SU-DHL-6 (cell line): Measurements from ENCODE around the gene GPRIN3.

Experiments
- H2AFZ ChIP-seq: fragments of 200-600 bp; sonication (generic); 2 replicates; pipeline ENCODE4 v1.6.1; 2014; ENCODE audit warnings: low read depth, mild to moderate bottlenecking, moderate library complexity, mixed read lengths, antibody characterized with exemption, low read length; ENCODE audit not compliant: severe bottlenecking
- H3F3A ChIP-seq: fragments of 200-600 bp; shearing (Covaris generic); 2 replicates; pipeline ENCODE4 v1.6.0; 2016; ENCODE audit warnings: antibody characterized with exemption, mild to moderate bottlenecking; ENCODE audit not compliant: insufficient read depth
- H3K27ac ChIP-seq: fragments of 200-600 bp; sonication (generic); 2 replicates; pipeline ENCODE4 v1.5.1; 2016; ENCODE audit warnings: low read depth, mild to moderate bottlenecking, low read length, moderate library complexity, mixed read lengths
- H3K27me3 ChIP-seq: fragments of 200-600 bp; sonication (generic), shearing (Covaris generic); 2 replicates; pipeline ENCODE4 v1.6.0; 2014; ENCODE audit warnings: mild to moderate bottlenecking, low read length
- H3K36me3 ChIP-seq: fragments of 200-600 bp; sonication (generic); 2 replicates; pipeline ENCODE4 v1.6.1; 2014; ENCODE audit warnings: mild to moderate bottlenecking, low read length, mixed read lengths
- H3K4me2 ChIP-seq: fragments of 300-600, 200-600 bp; shearing (Covaris generic), sonication (generic); 2 replicates; pipeline ENCODE4 v1.6.0; 2014; ENCODE audit warnings: low read length, low read depth, mild to moderate bottlenecking; ENCODE audit not compliant: poor library complexity, severe bottlenecking
- H3K4me3 ChIP-seq: fragments of 200-600 bp; sonication (generic); 2 replicates; pipeline ENCODE4 v1.5.1; 2014; ENCODE audit warnings: antibody characterized with exemption, low read length, mild to moderate bottlenecking, mixed read lengths; ENCODE audit not compliant: insufficient read depth, poor library complexity, severe bottlenecking
- H3K79me2 ChIP-seq: fragments of 200-600 bp; sonication (generic); 2 replicates; pipeline ENCODE4 v1.6.1; 2014; ENCODE audit warnings: mild to moderate bottlenecking, low read length, moderate library complexity; ENCODE audit not compliant: insufficient read depth
- H3K9ac ChIP-seq: fragments of 200-600 bp; sonication (generic); 2 replicates; pipeline ENCODE4 v1.7.0; 2014; ENCODE audit warnings: mild to moderate bottlenecking, low read length
- H3K9me2 ChIP-seq: fragments of 200-600 bp; sonication (generic); replicated peaks from 2 replicates; pipeline ENCODE4 v1.6.1; 2014; ENCODE audit warnings: low read length; ENCODE audit not compliant: insufficient read depth
- H3K9me3 ChIP-seq: fragments of 200-600 bp; sonication (generic); 2 replicates; pipeline ENCODE4 v1.6.1; 2014; ENCODE audit warnings: low read length, mixed read lengths; ENCODE audit not compliant: insufficient read depth
- H4K20me1 ChIP-seq: fragments of 200-600 bp; sonication (generic); 2 replicates; pipeline ENCODE4 v1.6.1; 2014; ENCODE audit warnings: low read depth, mild to moderate bottlenecking, antibody characterized with exemption, low read length, moderate library complexity, mixed read lengths
- CTCF ChIP-seq: fragments of 200-600 bp; sonication (generic); IDR thresholded peaks from one replicate; pipeline ENCODE4 v1.5.1; 2017; ENCODE audit warnings: antibody characterized with exemption, mild to moderate bottlenecking, low read length, moderate library complexity; ENCODE audit not compliant: insufficient read depth, poor library complexity, severe bottlenecking
- EZH2phosphoT487 ChIP-seq: fragments of 200-600 bp; sonication (generic), shearing (Covaris generic); conservative IDR thresholded peaks from 2 replicates; pipeline ENCODE4 v1.6.1; 2018; ENCODE audit warnings: mild to moderate bottlenecking, antibody characterized with exemption, low read length, moderate library complexity, mixed read lengths

The GPRIN3 gene

GRCh38 chr4:89303814-89304388 lies 3.7 kb downstream of the GPRIN3 start:
- Histone ChIP-seq H3K36me3 (no peaks in the 10 kb centered on the region), H3K4me3 (no peak overlapping the region), H4K20me1 (no peaks in the 10 kb centered on the region), H2AFZ (no peak overlapping the region), H3K4me2 (no peak overlapping the region), H3K27me3 (no peaks in the 10 kb centered on the region), H3K79me2 (no peaks in the 10 kb centered on the region), H3K9me2 (no peaks in the 10 kb centered on the region), H3K9me3 (no peaks in the 10 kb centered on the region), H3K27ac (no peak overlapping the region), H3F3A (peaks cover 2% of the 10 kb centered on the region; the same call in 1 of the 2 replicates), H3K9ac (no peak overlapping the region)
- TF ChIP-seq EZH2phosphoT487, result no peak
- no peak for TF ChIP-seq CTCF

- no peaks in the 10 kb centered on the region for H4K20me1 ChIP-seq
- no peaks in the 10 kb centered on the region for H3K27me3 ChIP-seq
- no peaks in the 10 kb centered on the region for H3K9me3 ChIP-seq
- H3K4me3 ChIP-seq, result no peak overlapping the region
- H3K79me2 ChIP-seq, result no peaks in the 10 kb centered on the region
- no peak overlapping the region for H3K27ac ChIP-seq
- H3F3A ChIP-seq, result peaks cover 5% of the 10 kb centered on the region; the same call in 1 of the 2 replicates
- no peak overlapping the region for H2AFZ ChIP-seq
- no peak overlapping the region for H3K4me2 ChIP-seq
- no peaks in the 10 kb centered on the region for H3K9me2 ChIP-seq
- no peaks in the 10 kb centered on the region for H3K36me3 ChIP-seq
- no peak overlapping the region for H3K9ac ChIP-seq
- TF ChIP-seq CTCF (no peak), EZH2phosphoT487 (no peak)
These were observed 4.4 kb downstream of the GPRIN3 start for GRCh38 chr4:89303177-89303576.

- H3K9ac ChIP-seq, result no peak overlapping the region
- peaks cover 5% of the 10 kb centered on the region; the same call in 1 of the 2 replicates for H3F3A ChIP-seq
- no peak for TF ChIP-seq EZH2phosphoT487
- no peak for TF ChIP-seq CTCF
- H3K9me3 ChIP-seq, result no peaks in the 10 kb centered on the region
- no peaks in the 10 kb centered on the region for H3K79me2 ChIP-seq
- no peak overlapping the region for H2AFZ ChIP-seq
- H3K27ac ChIP-seq, result no peak overlapping the region
- H3K9me2 ChIP-seq, result no peaks in the 10 kb centered on the region
- no peaks in the 10 kb centered on the region for H3K27me3 ChIP-seq
- no peaks in the 10 kb centered on the region for H4K20me1 ChIP-seq
- H3K36me3 ChIP-seq, result no peaks in the 10 kb centered on the region
- no peak overlapping the region for H3K4me2 ChIP-seq
- no peak overlapping the region for H3K4me3 ChIP-seq
These were observed 5.7 kb downstream of the GPRIN3 start for GRCh38 chr4:89301902-89302301.
